ENCODE measurements around the gene OCRL.

The OCRL gene

DNA sequence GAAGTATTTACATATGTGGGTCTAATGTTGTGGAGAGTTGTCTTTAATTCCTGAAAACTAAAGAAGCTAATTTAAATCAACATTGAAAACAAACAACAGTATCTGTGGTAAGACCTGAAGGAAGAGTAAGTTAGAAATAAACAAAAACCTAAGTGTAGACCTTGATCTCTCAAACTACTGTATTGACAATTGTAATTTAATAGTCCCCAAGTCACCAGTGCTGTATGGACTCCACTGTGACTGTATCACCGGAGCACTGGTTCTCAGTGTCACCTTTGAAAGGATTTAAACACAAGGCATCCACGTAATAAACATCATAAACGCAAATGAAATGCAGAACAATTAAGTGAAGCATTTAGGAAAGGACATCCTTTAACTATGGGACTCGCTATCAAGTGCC, 46.4 kb downstream of the OCRL start:
- no peak overlapping the region for H3K27ac ChIP-seq
- TF ChIP-seq, protein P1, sequence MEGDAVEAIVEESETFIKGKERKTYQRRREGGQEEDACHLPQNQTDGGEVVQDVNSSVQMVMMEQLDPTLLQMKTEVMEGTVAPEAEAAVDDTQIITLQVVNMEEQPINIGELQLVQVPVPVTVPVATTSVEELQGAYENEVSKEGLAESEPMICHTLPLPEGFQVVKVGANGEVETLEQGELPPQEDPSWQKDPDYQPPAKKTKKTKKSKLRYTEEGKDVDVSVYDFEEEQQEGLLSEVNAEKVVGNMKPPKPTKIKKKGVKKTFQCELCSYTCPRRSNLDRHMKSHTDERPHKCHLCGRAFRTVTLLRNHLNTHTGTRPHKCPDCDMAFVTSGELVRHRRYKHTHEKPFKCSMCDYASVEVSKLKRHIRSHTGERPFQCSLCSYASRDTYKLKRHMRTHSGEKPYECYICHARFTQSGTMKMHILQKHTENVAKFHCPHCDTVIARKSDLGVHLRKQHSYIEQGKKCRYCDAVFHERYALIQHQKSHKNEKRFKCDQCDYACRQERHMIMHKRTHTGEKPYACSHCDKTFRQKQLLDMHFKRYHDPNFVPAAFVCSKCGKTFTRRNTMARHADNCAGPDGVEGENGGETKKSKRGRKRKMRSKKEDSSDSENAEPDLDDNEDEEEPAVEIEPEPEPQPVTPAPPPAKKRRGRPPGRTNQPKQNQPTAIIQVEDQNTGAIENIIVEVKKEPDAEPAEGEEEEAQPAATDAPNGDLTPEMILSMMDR (IDR thresholded peaks at IDR 0.05) = no peak
- no peaks in the 10 kb centered on the region for H3K27me3 ChIP-seq
- peaks cover 24 to 26% of the 10 kb centered on the region in 2 experiments for H3K4me1 ChIP-seq (ENCODE audit: control insufficient read depth in 1 of 2, insufficient read depth in 1 of 2, low read depth in 1 of 2, low read length in 1 of 2)
- no peaks in the 10 kb centered on the region for H3K9me3 ChIP-seq
- no peaks in the 10 kb centered on the region for H3K36me3 ChIP-seq
- H3K4me3 ChIP-seq (ENCODE audit: low read depth in 1 of 2, low read length in 1 of 2) = no peak overlapping the region

DNA sequence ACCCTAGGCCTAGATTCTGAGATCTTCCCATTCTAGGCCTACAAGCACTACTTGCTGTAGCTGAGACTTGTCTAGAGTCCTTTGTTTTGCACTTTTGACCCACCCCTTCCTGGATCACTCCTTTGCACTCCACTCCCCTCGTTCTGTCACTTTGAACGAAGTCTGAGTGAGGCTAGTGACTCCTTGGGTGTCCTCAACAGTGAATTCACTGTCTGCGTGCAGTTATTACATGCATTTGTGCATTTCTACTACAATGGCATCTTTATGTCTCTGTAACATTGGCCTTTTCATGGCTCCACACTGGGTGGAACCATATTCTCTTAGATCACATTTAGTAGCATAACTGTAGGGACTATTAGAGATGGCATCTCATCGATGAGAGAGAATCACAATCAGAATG, 50.5 kb downstream of the OCRL start:
- Histone ChIP-seq H3K36me3 (no peaks in the 10 kb centered on the region), H3K4me1 (ENCODE audit: control insufficient read depth in 1 of 2, insufficient read depth in 1 of 2, low read depth in 1 of 2, low read length in 1 of 2) (peaks cover 24 to 27% of the 10 kb centered on the region in 2 experiments), H3K27me3 (no peaks in the 10 kb centered on the region), H3K4me3 (ENCODE audit: low read depth in 1 of 2, low read length in 1 of 2) (no peak overlapping the region), H3K27ac (peak overlapping the region; percentile 69), H3K9me3 (no peaks in the 10 kb centered on the region)
- TF ChIP-seq, protein P1 (IDR thresholded peaks at IDR 0.05) = no peak

DNA sequence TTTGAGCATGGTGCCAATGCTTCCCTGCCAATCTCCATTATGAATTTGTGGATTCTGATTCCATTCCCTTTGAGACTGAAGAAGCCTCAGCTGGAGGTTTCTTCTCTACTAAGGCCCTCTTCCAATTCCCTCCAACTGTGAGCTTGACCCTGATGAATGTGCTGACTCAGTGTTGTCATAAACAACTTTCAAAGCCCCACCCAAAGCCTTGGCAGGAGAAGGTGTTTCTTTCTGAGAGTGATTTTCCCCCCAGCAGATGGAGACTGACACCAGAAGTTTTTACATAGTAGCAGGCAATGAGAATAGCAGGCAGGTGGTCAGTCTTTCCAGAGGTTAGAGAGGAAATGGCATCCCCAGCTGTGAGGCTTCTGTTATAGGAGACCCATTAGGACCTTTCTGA, 53.1 kb downstream of the OCRL start:
- H3K27ac ChIP-seq = no peak overlapping the region
- no peaks in the 10 kb centered on the region for H3K9me3 ChIP-seq
- TF ChIP-seq, protein P1 (IDR thresholded peaks at IDR 0.05) = no peak
- H3K4me3 ChIP-seq (ENCODE audit: low read depth in 1 of 2, low read length in 1 of 2) = no peak overlapping the region
- H3K4me1 ChIP-seq (ENCODE audit: control insufficient read depth in 1 of 2, insufficient read depth in 1 of 2, low read depth in 1 of 2, low read length in 1 of 2) = peaks cover 24 to 27% of the 10 kb centered on the region in 2 experiments
- H3K36me3 ChIP-seq = no peaks in the 10 kb centered on the region
- no peaks in the 10 kb centered on the region for H3K27me3 ChIP-seq

DNA sequence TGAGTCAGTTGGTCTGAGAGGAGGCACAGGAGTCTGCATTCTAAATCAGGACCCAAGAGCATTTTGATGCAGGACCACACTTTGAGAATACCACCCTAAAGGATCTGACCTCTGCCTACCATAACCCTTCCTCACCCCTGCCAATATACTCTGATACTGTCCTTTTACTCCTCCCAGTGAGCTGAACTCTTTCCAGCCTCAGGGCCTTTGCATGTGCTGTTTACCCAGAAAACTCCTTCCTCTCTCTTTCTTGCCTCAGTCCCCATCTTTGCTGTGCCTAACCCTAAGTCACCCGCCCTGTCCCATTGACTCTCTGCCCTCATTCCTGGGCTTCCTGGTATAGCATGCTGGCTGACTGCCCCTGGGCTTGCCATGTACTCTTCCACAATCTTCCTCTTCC, 54.7 kb downstream of the OCRL start:
- no peak overlapping the region for H3K4me3 ChIP-seq (ENCODE audit: low read depth in 1 of 2, low read length in 1 of 2)
- no peaks in the 10 kb centered on the region for H3K36me3 ChIP-seq
- H3K9me3 ChIP-seq = no peaks in the 10 kb centered on the region
- TF ChIP-seq, protein P1 (IDR thresholded peaks at IDR 0.05) = no peak
- no peaks in the 10 kb centered on the region for H3K27me3 ChIP-seq
- no peak overlapping the region for H3K27ac ChIP-seq
- H3K4me1 ChIP-seq (ENCODE audit: control insufficient read depth in 1 of 2, insufficient read depth in 1 of 2, low read depth in 1 of 2, low read length in 1 of 2) = peaks cover 15 to 18% of the 10 kb centered on the region in 2 experiments

DNA sequence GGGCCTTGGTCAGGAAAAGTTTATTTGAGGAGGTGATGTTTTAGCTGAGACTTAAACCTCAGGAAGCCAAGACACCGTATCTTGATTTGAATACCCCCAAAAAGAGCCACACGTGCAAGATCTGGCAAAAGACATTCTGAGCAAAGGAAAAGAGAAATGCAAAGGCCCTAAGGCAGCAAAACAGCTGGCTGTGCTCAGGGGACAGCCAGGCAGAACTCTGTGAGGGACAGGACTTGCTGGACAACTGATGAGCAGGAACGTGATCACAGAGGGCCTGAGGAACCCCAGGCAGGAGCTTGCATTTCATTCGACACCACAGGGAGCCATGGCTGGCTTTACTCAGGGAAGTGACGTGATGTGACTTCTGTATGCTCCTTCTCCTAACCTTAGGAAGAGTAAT, 56.0 kb downstream of the OCRL start:
- no peak overlapping the region for H3K4me3 ChIP-seq (ENCODE audit: low read depth in 1 of 2, low read length in 1 of 2)
- TF ChIP-seq, protein P1 (IDR thresholded peaks at IDR 0.05) = no peak

DNA sequence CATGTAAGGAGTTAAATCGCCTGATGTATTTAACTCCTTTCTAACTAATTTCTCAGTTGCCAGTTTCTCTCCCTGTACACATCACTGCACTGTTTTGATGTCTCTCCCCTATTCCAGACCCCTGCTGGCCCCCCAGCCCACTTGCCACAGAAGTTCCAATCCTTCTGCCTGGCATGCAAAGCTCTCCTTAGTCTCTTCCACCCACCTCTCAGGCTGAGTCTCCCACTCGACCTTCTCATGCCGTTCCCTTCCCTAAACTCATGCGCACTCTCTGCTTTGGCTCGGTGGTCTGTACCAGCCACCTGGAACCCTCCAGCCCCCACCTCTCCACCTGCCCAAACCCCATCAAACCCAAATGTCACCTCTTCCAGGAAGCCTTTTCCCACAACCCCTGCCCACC, 57.8 kb downstream of the OCRL start:
- no peak overlapping the region for H3K27ac ChIP-seq
- TF ChIP-seq, protein P1 (IDR thresholded peaks at IDR 0.05) = no peak

More for the DNA sequence above, 56.0 kb downstream of the OCRL start:
- H3K36me3 ChIP-seq = no peaks in the 10 kb centered on the region
- peaks cover 2 to 5% of the 10 kb centered on the region in 2 experiments for H3K4me1 ChIP-seq (ENCODE audit: control insufficient read depth in 1 of 2, insufficient read depth in 1 of 2, low read depth in 1 of 2, low read length in 1 of 2)
- no peak overlapping the region for H3K27ac ChIP-seq
- H3K27me3 ChIP-seq = no peaks in the 10 kb centered on the region
- no peaks in the 10 kb centered on the region for H3K9me3 ChIP-seq

More for the DNA sequence above, 57.8 kb downstream of the OCRL start:
- Histone ChIP-seq H3K9me3 (no peaks in the 10 kb centered on the region), H3K36me3 (no peaks in the 10 kb centered on the region), H3K27me3 (no peaks in the 10 kb centered on the region), H3K4me3 (ENCODE audit: low read depth in 1 of 2, low read length in 1 of 2) (no peak overlapping the region), H3K4me1 (ENCODE audit: control insufficient read depth in 1 of 2, insufficient read depth in 1 of 2, low read depth in 1 of 2, low read length in 1 of 2) (no peaks in the 10 kb centered on the region)

Measured in neutrophil (primary cell).